B cell (primary cell): ENCODE measurements around the gene MIR17HG. TPM values are rescaled to one million over a fixed set of nuclear protein-coding genes. Genes with fewer than 3 reads are reported as not detected.

Source experiments
- ATAC-seq: fragments of 200-7000 bp; cut with Tn5 transposase; one replicate; pipeline ENCODE4 v1.10.0; 2021; ENCODE audit warnings: low read depth, mild to moderate bottlenecking, moderate number of reproducible peaks, moderate library complexity
- CTCF ChIA-PET: fragments of 350-600 bp; sonication (Branson Sonifier 250); formaldehyde crosslinking; loops from one replicate; lab custom pipeline; 2021; ENCODE audit warnings: antibody characterized with exemption, inconsistent platforms; lab: Charles Lee
- POLR2A ChIA-PET: fragments of 350-600 bp; sonication (Branson Sonifier 250); formaldehyde crosslinking; loops from one replicate; lab custom pipeline; 2021; ENCODE audit warnings: antibody characterized with exemption; lab: Charles Lee
- DNase-seq: peaks from one replicate; pipeline ENCODE4 v3.0.0; 2013
- H2AFZ ChIP-seq: 2 replicates; pipeline ENCODE4 v1.6.1; 2012; ENCODE audit warnings: mild to moderate bottlenecking, low read depth, low read length; ENCODE audit not compliant: insufficient read depth, poor library complexity, severe bottlenecking
- H3K27ac ChIP-seq, 2 donors: 1 replicate in 1 of 2; 2 replicates in 1 of 2; pipeline ENCODE4 v1.5.1; 2012 to 2013; ENCODE audit warnings: low read length in 2 of 2, mild to moderate bottlenecking in 2 of 2, moderate library complexity in 1 of 2
- H3K27me3 ChIP-seq, 4 experiments: fragments of 200-600 bp in 1 of 4; sonication (generic) in 1 of 4; replicated peaks in 1 of 4; 1 replicate in 2 of 4; 2 replicates in 2 of 4; pipeline versions ENCODE4 v1.6.1 to v1.7.0; 2013 to 2016; ENCODE audit warnings: low read length in 3 of 4, mild to moderate bottlenecking in 2 of 4, mixed read lengths in 1 of 4, moderate library complexity in 1 of 4; ENCODE audit not compliant: insufficient read depth in 4 of 4, control insufficient read depth in 3 of 4; ENCODE audit errors: control extremely low read depth in 1 of 4
- H3K36me3 ChIP-seq, 2 experiments: replicated peaks in 1 of 2; 1 replicate in 1 of 2; 2 replicates in 1 of 2; pipeline versions ENCODE4 v1.6.1 to v1.7.1; 2013; ENCODE audit warnings: low read length in 1 of 2; ENCODE audit not compliant: insufficient read depth in 2 of 2, control insufficient read depth in 1 of 2; ENCODE audit errors: control extremely low read depth in 1 of 2, extremely low read depth in 1 of 2
- H3K4me1 ChIP-seq, 2 donors: fragments of 200-600 bp in 1 of 2; sonication (generic) in 1 of 2; 1 replicate in 1 of 2; 2 replicates in 1 of 2; pipeline versions ENCODE4 v1.5.1 to v1.6.1; 2013 to 2017; ENCODE audit warnings: low read length in 2 of 2; ENCODE audit not compliant: control insufficient read depth in 2 of 2, insufficient read depth in 2 of 2
- H3K4me2 ChIP-seq: replicated peaks from 2 replicates; pipeline ENCODE3; 2012; ENCODE audit warnings: mild to moderate bottlenecking, low read depth, low read length; ENCODE audit not compliant: poor library complexity, severe bottlenecking
- H3K4me3 ChIP-seq, 5 experiments: fragments of 200-600 bp in 1 of 5; sonication (generic) in 1 of 5; 1 replicate in 3 of 5; 2 replicates in 2 of 5; pipeline versions ENCODE4 v1.5.1 to v1.7.0; 2011 to 2016; ENCODE audit warnings: low read length in 4 of 5, mild to moderate bottlenecking in 4 of 5, low read depth in 2 of 5, control low read depth in 1 of 5, moderate library complexity in 1 of 5; ENCODE audit not compliant: insufficient read depth in 1 of 5; ENCODE audit errors: control extremely low read depth in 1 of 5, extremely low read depth in 1 of 5
- H3K79me2 ChIP-seq: fragments of 200-600 bp; sonication (generic); one replicate; pipeline ENCODE4 v1.6.0; 2016; ENCODE audit warnings: low read length; ENCODE audit not compliant: control insufficient read depth, insufficient read depth
- H3K9ac ChIP-seq: fragments of 200-600 bp; sonication (generic); 2 replicates; pipeline ENCODE4 v1.6.1; 2017; ENCODE audit warnings: mild to moderate bottlenecking, low read length, moderate library complexity
- H3K9me3 ChIP-seq, 3 donors: one replicate each; pipeline versions ENCODE4 v1.6.1 to v1.7.1; 2013; ENCODE audit warnings: low read length in 2 of 3; ENCODE audit not compliant: control insufficient read depth in 2 of 3, insufficient read depth in 1 of 3; ENCODE audit errors: control extremely low read depth in 1 of 3
- H4K20me1 ChIP-seq: 2 replicates; pipeline ENCODE4 v1.6.0; 2012; ENCODE audit warnings: mild to moderate bottlenecking, low read length; ENCODE audit not compliant: insufficient read depth, control insufficient read depth, poor library complexity, severe bottlenecking
- H3K27ac Mint-ChIP-seq: one replicate; pipeline ENCODE4 v1.8.0; 2021; ENCODE audit warnings: mixed read lengths
- H3K27me3 Mint-ChIP-seq: one replicate; pipeline ENCODE4 v1.8.0; 2021; ENCODE audit warnings: mixed read lengths
- H3K4me1 Mint-ChIP-seq: one replicate; pipeline ENCODE4 v1.8.0; 2021; ENCODE audit warnings: mixed read lengths
- H3K4me3 Mint-ChIP-seq: one replicate; pipeline ENCODE4 v1.8.0; 2021; ENCODE audit warnings: mixed read lengths
- H3K9me3 Mint-ChIP-seq: one replicate; pipeline ENCODE4 v1.8.0; 2022; ENCODE audit warnings: mixed read lengths; ENCODE audit not compliant: insufficient read depth
- CTCF ChIP-seq: fragments of 200-600 bp; IDR thresholded peaks from one replicate; pipeline ENCODE4 v1.8.0; 2022; ENCODE audit warnings: antibody characterized with exemption, mild to moderate bottlenecking
- EZH2 ChIP-seq: IDR thresholded peaks from 2 replicates; pipeline ENCODE4 v1.6.1; 2012; ENCODE audit warnings: borderline replicate concordance, low read depth, mild to moderate bottlenecking, moderate library complexity, low read length; ENCODE audit not compliant: insufficient read depth, poor library complexity, severe bottlenecking
- WGBS: methylation state at CpG from one replicate; pipeline ENCODE4 v1.1.5; 2013; ENCODE audit warnings: missing lambda C conversion rate; ENCODE audit not compliant: insufficient coverage; 5-methylcytosine and 5-hydroxymethylcytosine counted together
- intact Hi-C: fragments of 100-400 bp; cut with micrococcal nuclease; formaldehyde crosslinking; loops from one replicate; pipeline ENCODE4 v1.10.0; 2022
- polyA plus RNA-seq: library from polyadenylated mRNA; depleted of rRNA; stranded (reverse); fragments of >200 nt; gene quantifications from 2 replicates; pipeline ENCODE4 v1.2.3, GENCODE V29; 2012
- total RNA-seq, 2 donors: library from RNA; stranded (reverse); fragments of 120-200 nt in 1 of 2; gene quantifications; 1 replicate in 1 of 2; 2 replicates in 1 of 2; pipeline versions ENCODE4 v1.2.3 to v1.2.4, GENCODE V29; 2013 to 2022

MIR17HG gene
- total and polyA plus RNA-seq, 2 donors (not counting 1 experiment from before 2014, with no cell fraction given), result 6.0 to 17.1 TPM

- H4K20me1 ChIP-seq, result peaks cover 24% of the 10 kb centered on the region
- intact Hi-C loops, result no loop called here
Observed at GRCh38 chr13:91355826-91356710, 8.6 kb downstream of the MIR17HG start.

More at GRCh38 chr13:91355826-91356710, 8.6 kb downstream of the MIR17HG start:
- Histone ChIP-seq H3K27me3 (no peaks in the 10 kb centered on the region), H3K27ac (no peak overlapping the region), H3K9me3 (no peaks in the 10 kb centered on the region), H3K9ac (no peak overlapping the region), H2AFZ (no peak overlapping the region), H3K79me2 (peaks cover 16% of the 10 kb centered on the region), H3K4me2 (no peak overlapping the region), H3K36me3 (peaks cover 2 to 40% of the 10 kb centered on the region in 2 experiments), H3K4me3 (no peak overlapping the region), H3K4me1 (peaks cover under 1% of the 10 kb centered on the region in 2 donors)
- Mint-ChIP-seq H3K4me1 (peaks cover 18% of the 10 kb centered on the region), H3K9me3 (no peaks in the 10 kb centered on the region), H3K27me3 (no peaks in the 10 kb centered on the region), H3K27ac (no peak overlapping the region), H3K4me3 (no peak overlapping the region)
- WGBS, result 100% methylated on average over 2 of the region's 6 CpGs
- TF ChIP-seq EZH2 (no peak), CTCF (no peak)
- DNase-seq (no peak), ATAC-seq (no peak)
- ChIA-PET POLR2A (no interaction called here), CTCF (no interaction called here)
